Kidney (tissue), 14 donors: ENCODE results near the gene PYHIN1. TPM values are rescaled to one million over a fixed set of nuclear protein-coding genes. Genes with fewer than 3 reads are reported as not detected.

Experiments used
- DNase-seq, 5 donors: peaks; one replicate each; pipeline ENCODE4 v3.0.0-alpha.2; 2013 to 2020
- FAIRE-seq: peaks from 2 replicates; lab custom pipeline; 2012; peaks lifted over from hg19 to GRCh38; lab: Jason Lieb, UNC
- H3K27ac ChIP-seq, 2 donors: one replicate each; pipeline ENCODE4 v1.7.0; 2013; ENCODE audit warnings: low read depth in 2 of 2, low read length in 2 of 2, inconsistent platforms in 1 of 2
- H3K27me3 ChIP-seq: one replicate; pipeline ENCODE4 v1.7.1; 2013; ENCODE audit warnings: low read length, inconsistent platforms; ENCODE audit not compliant: control insufficient read depth, insufficient read depth
- H3K36me3 ChIP-seq, 3 donors: one replicate each; pipeline versions ENCODE4 v1.7.0 to v1.7.1; 2013; ENCODE audit warnings: low read length in 3 of 3, control low read depth in 1 of 3, inconsistent platforms in 1 of 3; ENCODE audit not compliant: insufficient read depth in 3 of 3, control insufficient read depth in 2 of 3
- H3K4me1 ChIP-seq, 3 donors: one replicate each; pipeline versions ENCODE4 v1.7.0 to v1.7.1; 2013; ENCODE audit warnings: low read length in 3 of 3, inconsistent platforms in 1 of 3, low read depth in 1 of 3; ENCODE audit not compliant: control insufficient read depth in 2 of 3, insufficient read depth in 2 of 3
- H3K4me3 ChIP-seq, 3 donors: one replicate each; pipeline versions ENCODE4 v1.7.0 to v1.8.1; 2013; ENCODE audit warnings: low read length in 3 of 3, control low read depth in 1 of 3, inconsistent platforms in 1 of 3
- H3K9ac ChIP-seq, 3 donors: one replicate each; pipeline versions ENCODE4 v1.7.0 to v1.7.1; 2013; ENCODE audit warnings: low read length in 3 of 3, control low read depth in 1 of 3, inconsistent platforms in 1 of 3
- H3K9me3 ChIP-seq, 3 donors: one replicate each; pipeline versions ENCODE4 v1.7.0 to v1.7.1; 2013; ENCODE audit warnings: low read length in 3 of 3, control low read depth in 1 of 3, inconsistent platforms in 1 of 3; ENCODE audit not compliant: control insufficient read depth in 2 of 3, insufficient read depth in 1 of 3
- CTCF ChIP-seq: IDR thresholded peaks from 3 replicates; pipeline ENCODE4 v1.5.1; 2012; ENCODE audit warnings: mild to moderate bottlenecking, moderate library complexity, borderline replicate concordance; ENCODE audit not compliant: insufficient read depth; ENCODE audit errors: extremely low read depth
- intact Hi-C: fragments of 100-400 bp; cut with DNase I; formaldehyde crosslinking; loops from one replicate; pipeline ENCODE4 v1.11.1; 2022
- polyA plus RNA-seq: library from polyadenylated mRNA; stranded (reverse); fragments of 350-450 nt; fragmentation: Illumina TruSeq; extraction: RNeasy Lipid Tissue Mini Kit (QIAGEN cat#74804); gene quantifications from one replicate; pipeline ENCODE4 v1.2.3, GENCODE V29; 2014; ENCODE audit warnings: low read depth, low replicate concordance; ENCODE audit not compliant: insufficient read depth
- total RNA-seq: library from RNA; stranded (reverse); fragmentation: NEBNext Ultra II Directional; extraction: Animal tissue kit (Norgen Biotek cat#: 25700); gene quantifications from one replicate; pipeline ENCODE4 v1.2.1, GENCODE V29; 2021
- donor health status: control.
- donor health status: control.
- donor health status: control.
- donor health status: control.
- donor health status: control.
- donor health status: DM: yes; HTN: yes; CAD: no.
- donor health status: Normal renal cell carcinoma (clear cell type).

Gene PYHIN1
- total and polyA plus RNA-seq, 2 donors from 2014 or later, result 0.30 to 3.9 TPM

- no peak for TF ChIP-seq CTCF
- DNase-seq (no peak), FAIRE-seq (no peak)
- Histone ChIP-seq H3K4me3 (peak overlapping the region in 2 of 3 donors; percentile 74 to 84), H3K27me3 (no peaks in the 10 kb centered on the region), H3K9me3 (peaks cover 0 to 3% (median 0%) of the 10 kb centered on the region in 3 donors), H3K4me1 (no peaks in the 10 kb centered on the region), H3K9ac (no peak overlapping the region), H3K36me3 (no peaks in the 10 kb centered on the region), H3K27ac (no peak overlapping the region)
- intact Hi-C loops, result no loop called here
Measured at GRCh38 chr1:158998037-158998780, 66.9 kb downstream of the PYHIN1 start.

- FAIRE-seq, result peak; percentile 74
- peaks cover 0 to 3% (median 0%) of the 10 kb centered on the region in 3 donors for H3K9me3 ChIP-seq
- H3K27ac ChIP-seq, result no peak overlapping the region
- intact Hi-C loops, result no loop called here
- peak; percentile 53 to 88 (median 82) for DNase-seq
- no peaks in the 10 kb centered on the region for H3K27me3 ChIP-seq
- no peaks in the 10 kb centered on the region for H3K4me1 ChIP-seq
- TF ChIP-seq CTCF, result peak; percentile 70
- H3K36me3 ChIP-seq, result no peaks in the 10 kb centered on the region
- peak overlapping the region; percentile 47 to 84 (median 74) for H3K4me3 ChIP-seq
- peak overlapping the region in 2 of 3 donors; percentile 41 to 48 for H3K9ac ChIP-seq
Measured at GRCh38 chr1:158998781-158999161, 67.4 kb downstream of the PYHIN1 start.

- H3K4me1 ChIP-seq, result no peaks in the 10 kb centered on the region
- H3K4me3 ChIP-seq, result peak overlapping the region; percentile 47 to 84 (median 74)
- intact Hi-C loops, result no loop called here
- H3K9me3 ChIP-seq, result peaks cover 0 to 3% (median 0%) of the 10 kb centered on the region in 3 donors
- FAIRE-seq (no peak), DNase-seq (peak; percentile 86 to 98 (median 90))
- H3K9ac ChIP-seq, result peak overlapping the region; percentile 11 to 52 (median 41)
- peak overlapping the region; percentile 53 to 92 for H3K27ac ChIP-seq
- no peak for TF ChIP-seq CTCF
- no peaks in the 10 kb centered on the region for H3K27me3 ChIP-seq
- no peaks in the 10 kb centered on the region for H3K36me3 ChIP-seq
Measured at GRCh38 chr1:158999316-159000069, 68.1 kb downstream of the PYHIN1 start.
